Vagina (tissue), 2 donors: Measurements from ENCODE around the gene TECTB. TPM values are rescaled to one million over a fixed set of nuclear protein-coding genes. Genes with fewer than 3 reads are reported as not detected.

Source experiments
- DNase-seq, 2 donors: peaks; one replicate each; pipeline ENCODE4 v3.0.0-alpha.2; 2017; ENCODE audit errors: extremely low spot score in 2 of 2
- H3K27ac ChIP-seq: fragments of 200-600 bp; sonication (generic); one replicate; pipeline ENCODE4 v1.5.1; 2019
- H3K27me3 ChIP-seq: fragments of 200-600 bp; sonication (generic); one replicate; pipeline ENCODE4 v1.5.1; 2019
- H3K36me3 ChIP-seq, 2 donors: fragments of 200-600 bp; sonication (generic); one replicate each; pipeline ENCODE4 v1.5.1; 2017 to 2019
- H3K4me1 ChIP-seq: fragments of 200-600 bp; sonication (generic); one replicate; pipeline ENCODE4 v1.5.1; 2019
- H3K4me3 ChIP-seq, 2 donors: fragments of 200-600 bp; sonication (generic); 1 replicate in 1 of 2; 2 replicates in 1 of 2; pipeline ENCODE4 v1.5.1; 2016 to 2019
- H3K9me3 ChIP-seq: fragments of 200-600 bp; sonication (generic); one replicate; pipeline ENCODE4 v1.5.1; 2019
- POLR2A ChIP-seq, 2 donors: fragments of 450-650 bp; IDR thresholded peaks; one replicate each; pipeline ENCODE4 v1.6.1; 2017; ENCODE audit warnings: antibody characterized with exemption in 2 of 2, mild to moderate bottlenecking in 2 of 2, moderate library complexity in 2 of 2
- POLR2AphosphoS5 ChIP-seq, 2 donors: sonication (generic); formaldehyde crosslinking; IDR thresholded peaks; one replicate each; pipeline ENCODE4 v1.9.0; 2017; ENCODE audit warnings: antibody characterized with exemption in 2 of 2, mild to moderate bottlenecking in 2 of 2, low read depth in 1 of 2; ENCODE audit not compliant: insufficient read depth in 1 of 2
- intact Hi-C: fragments of 100-400 bp; cut with DNase I; formaldehyde crosslinking; loops from one replicate; pipeline ENCODE4 v1.15.1; 2023
- total RNA-seq: library from RNA; depleted of rRNA; stranded (reverse); fragments of >200 nt; gene quantifications from one replicate; pipeline ENCODE4 v1.2.3, GENCODE V29; 2016
- TF ChIP-seq, protein P1 (sequence below), 3 experiments: fragments of 450-650 bp in 2 of 3; fragments of 200-600 bp in 1 of 3; sonication (generic) in 1 of 3; IDR thresholded peaks; one replicate each; pipeline ENCODE4 v1.5.1; 2017 to 2019; ENCODE audit warnings: antibody characterized with exemption in 3 of 3, mild to moderate bottlenecking in 2 of 3, moderate library complexity in 2 of 3

The TECTB gene
- total RNA-seq, 1 donor from 2014 or later, result not detected

DNA sequence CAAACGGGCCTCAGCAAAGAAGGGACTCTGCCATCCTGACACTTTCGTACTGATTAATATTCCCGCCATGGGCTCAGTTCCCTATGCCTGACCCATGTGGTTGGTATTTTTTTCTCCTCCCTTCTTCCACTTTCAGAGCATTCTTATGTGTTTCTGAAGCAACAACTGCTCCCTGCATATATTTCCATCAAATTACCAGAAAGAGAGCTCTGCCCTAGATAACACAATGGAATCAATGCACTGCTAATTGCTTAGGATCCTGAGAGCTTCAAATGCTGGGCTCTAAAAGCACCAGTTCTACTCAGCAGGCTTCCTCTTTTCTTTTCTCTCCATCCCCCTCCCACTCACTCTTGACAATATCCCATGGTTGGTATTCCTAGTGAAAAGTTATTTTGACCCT lies 5.3 kb downstream of the TECTB start:
- Histone ChIP-seq H3K27ac (no peak overlapping the region), H3K9me3 (no peaks in the 10 kb centered on the region), H3K27me3 (no peaks in the 10 kb centered on the region), H3K4me1 (no peaks in the 10 kb centered on the region), H3K4me3 (no peak overlapping the region), H3K36me3 (no peaks in the 10 kb centered on the region)
- intact Hi-C loops, result no loop called here
- TF ChIP-seq, protein P1, sequence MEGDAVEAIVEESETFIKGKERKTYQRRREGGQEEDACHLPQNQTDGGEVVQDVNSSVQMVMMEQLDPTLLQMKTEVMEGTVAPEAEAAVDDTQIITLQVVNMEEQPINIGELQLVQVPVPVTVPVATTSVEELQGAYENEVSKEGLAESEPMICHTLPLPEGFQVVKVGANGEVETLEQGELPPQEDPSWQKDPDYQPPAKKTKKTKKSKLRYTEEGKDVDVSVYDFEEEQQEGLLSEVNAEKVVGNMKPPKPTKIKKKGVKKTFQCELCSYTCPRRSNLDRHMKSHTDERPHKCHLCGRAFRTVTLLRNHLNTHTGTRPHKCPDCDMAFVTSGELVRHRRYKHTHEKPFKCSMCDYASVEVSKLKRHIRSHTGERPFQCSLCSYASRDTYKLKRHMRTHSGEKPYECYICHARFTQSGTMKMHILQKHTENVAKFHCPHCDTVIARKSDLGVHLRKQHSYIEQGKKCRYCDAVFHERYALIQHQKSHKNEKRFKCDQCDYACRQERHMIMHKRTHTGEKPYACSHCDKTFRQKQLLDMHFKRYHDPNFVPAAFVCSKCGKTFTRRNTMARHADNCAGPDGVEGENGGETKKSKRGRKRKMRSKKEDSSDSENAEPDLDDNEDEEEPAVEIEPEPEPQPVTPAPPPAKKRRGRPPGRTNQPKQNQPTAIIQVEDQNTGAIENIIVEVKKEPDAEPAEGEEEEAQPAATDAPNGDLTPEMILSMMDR (IDR thresholded peaks at IDR 0.05), result no peak
- TF ChIP-seq POLR2AphosphoS5 (IDR thresholded peaks at IDR 0.05; ENCODE audit: insufficient read depth in 1 of 2, low read depth in 1 of 2), result no peak
- TF ChIP-seq POLR2A (IDR thresholded peaks at IDR 0.05), result no peak
- no peak for DNase-seq

GRCh38 chr10:112289373-112290053 lies 6.3 kb downstream of the TECTB start:
- H3K4me1 ChIP-seq, result no peaks in the 10 kb centered on the region
- intact Hi-C loops, result no loop called here
- no peak for TF ChIP-seq POLR2AphosphoS5 (IDR thresholded peaks at IDR 0.05; ENCODE audit: insufficient read depth in 1 of 2, low read depth in 1 of 2)
- TF ChIP-seq, protein P1 (IDR thresholded peaks at IDR 0.05), result no peak
- TF ChIP-seq POLR2A (IDR thresholded peaks at IDR 0.05), result no peak
- no peaks in the 10 kb centered on the region for H3K36me3 ChIP-seq
- no peak overlapping the region for H3K4me3 ChIP-seq
- DNase-seq, result no peak
- no peaks in the 10 kb centered on the region for H3K27me3 ChIP-seq
- H3K9me3 ChIP-seq, result no peaks in the 10 kb centered on the region
- no peak overlapping the region for H3K27ac ChIP-seq

DNA sequence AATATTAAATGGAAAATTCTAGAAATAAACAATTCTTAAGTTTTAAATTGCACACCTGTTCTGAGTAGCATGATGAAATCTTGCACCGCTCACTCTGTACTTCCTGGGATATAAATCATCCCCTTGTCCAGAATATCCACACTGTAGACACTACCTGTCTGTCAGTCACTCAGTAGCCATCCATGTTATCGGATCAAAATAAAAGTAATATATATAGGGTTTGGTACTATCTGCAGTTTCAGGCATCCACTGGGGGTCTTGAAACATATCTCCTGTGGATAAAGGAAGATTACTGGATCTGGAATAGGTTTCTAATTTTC lies 6.8 kb downstream of the TECTB start:
- Histone ChIP-seq H3K27ac (no peak overlapping the region), H3K27me3 (no peaks in the 10 kb centered on the region), H3K4me3 (no peak overlapping the region), H3K36me3 (no peaks in the 10 kb centered on the region), H3K4me1 (no peaks in the 10 kb centered on the region), H3K9me3 (no peaks in the 10 kb centered on the region)
- DNase-seq, result no peak
- TF ChIP-seq POLR2AphosphoS5 (IDR thresholded peaks at IDR 0.05; ENCODE audit: insufficient read depth in 1 of 2, low read depth in 1 of 2) (no peak), POLR2A (IDR thresholded peaks at IDR 0.05) (no peak)
- TF ChIP-seq, protein P1 (IDR thresholded peaks at IDR 0.05), result no peak
- intact Hi-C loops, result no loop called here

- Histone ChIP-seq H3K27ac (no peak overlapping the region), H3K36me3 (no peaks in the 10 kb centered on the region), H3K4me3 (no peak overlapping the region), H3K9me3 (no peaks in the 10 kb centered on the region), H3K27me3 (no peaks in the 10 kb centered on the region), H3K4me1 (peaks cover 11% of the 10 kb centered on the region)
- TF ChIP-seq, protein P1 (IDR thresholded peaks at IDR 0.05), result no peak
- TF ChIP-seq POLR2A (IDR thresholded peaks at IDR 0.05), result no peak
- TF ChIP-seq POLR2AphosphoS5 (IDR thresholded peaks at IDR 0.05; ENCODE audit: insufficient read depth in 1 of 2, low read depth in 1 of 2), result no peak
- DNase-seq, result no peak
- intact Hi-C loops, result no loop called here
These were observed 11.0 kb downstream of the TECTB start for GRCh38 chr10:112294169-112294568.
